GM21529 (cell line): ENCODE measurements around the gene RNF133.

Experiments
- ATAC-seq: cut with Tn5 transposase; IDR thresholded peaks from one replicate; pipeline ENCODE4 v1.9.1; 2021; ENCODE audit not compliant: unreplicated experiment

The RNF133 gene

GRCh38 chr7:122699017-122699416 is at the start of gene RNF133:
Gene RNF133 (minus strand): TSS chr7:122699117. CDS start chr7:122698918, 199 bp downstream.
- ATAC-seq, result no peak

GRCh38 chr7:122748195-122748594 is 49.3 kb upstream of the RNF133 start:
- no peak for ATAC-seq

- ATAC-seq, result no peak
Measured at GRCh38 chr7:122746948-122747347, 48.0 kb upstream of the RNF133 start.

- ATAC-seq, result no peak
Measured at GRCh38 chr7:122743211-122743610, 44.3 kb upstream of the RNF133 start.

GRCh38 chr7:122738947-122739346 is 40.0 kb upstream of the RNF133 start:
- ATAC-seq, result no peak

GRCh38 chr7:122736183-122736582 is 37.3 kb upstream of the RNF133 start:
- ATAC-seq, result no peak

GRCh38 chr7:122727759-122728158 is 28.8 kb upstream of the RNF133 start:
- ATAC-seq, result no peak

- no peak for ATAC-seq
Measured at GRCh38 chr7:122727354-122727753, 28.4 kb upstream of the RNF133 start.

GRCh38 chr7:122726881-122727280 is 28.0 kb upstream of the RNF133 start:
- ATAC-seq, result no peak

- ATAC-seq, result no peak
Measured at GRCh38 chr7:122724366-122724765, 25.4 kb upstream of the RNF133 start.

- no peak for ATAC-seq
Measured at GRCh38 chr7:122719010-122719578, 20.2 kb upstream of the RNF133 start.

GRCh38 chr7:122717356-122718089 is 18.6 kb upstream of the RNF133 start:
- ATAC-seq, result no peak

GRCh38 chr7:122715183-122715582 is 16.3 kb upstream of the RNF133 start:
- ATAC-seq, result no peak

GRCh38 chr7:122710916-122711315 is 12.0 kb upstream of the RNF133 start:
- ATAC-seq, result no peak

GRCh38 chr7:122709930-122710646 is 11.2 kb upstream of the RNF133 start:
- ATAC-seq, result no peak

- ATAC-seq, result no peak
Measured at GRCh38 chr7:122706836-122707235, 7.9 kb upstream of the RNF133 start.

- ATAC-seq, result no peak
Measured at GRCh38 chr7:122702872-122703510, 4.1 kb upstream of the RNF133 start, which contains the start of gene RNF148. Gene RNF148 (minus strand): TSS chr7:122702922. CDS start chr7:122702750, 172 bp downstream.

- ATAC-seq, result no peak
Measured at GRCh38 chr7:122695816-122696215, 3.1 kb downstream of the RNF133 start.

- no peak for ATAC-seq
Measured at GRCh38 chr7:122694697-122695096, 4.2 kb downstream of the RNF133 start.

- ATAC-seq, result no peak
Measured at GRCh38 chr7:122692769-122693309, 6.1 kb downstream of the RNF133 start.

- no peak for ATAC-seq
Measured at GRCh38 chr7:122691569-122692235, 7.2 kb downstream of the RNF133 start.
